Measurements from ENCODE around the gene FHIT. TPM values are rescaled to one million over a fixed set of nuclear protein-coding genes. Genes with fewer than 3 reads are reported as not detected.

Gene FHIT
- polyA plus RNA-seq, 3 donors: 3.1 to 3.9 (median 3.3) TPM

DNA sequence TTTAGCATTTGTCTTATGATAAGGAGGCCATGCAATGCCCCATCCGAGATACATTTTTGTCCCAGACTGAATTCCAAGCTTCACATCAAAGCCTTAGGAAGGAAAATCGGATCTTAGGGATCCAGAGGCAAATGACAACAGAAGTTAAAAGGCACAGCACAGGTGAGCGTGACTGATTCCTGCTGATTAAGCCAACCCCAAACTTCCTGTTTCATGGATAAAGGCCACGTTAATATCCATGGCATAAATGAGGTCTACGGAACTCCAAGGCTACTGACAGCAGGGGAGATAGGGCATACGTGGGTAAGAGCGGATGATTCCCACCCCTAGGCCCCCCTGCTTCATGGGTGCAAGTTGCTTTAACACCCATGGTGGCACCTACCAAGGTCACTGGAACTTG lies 471.6 kb downstream of the FHIT start:
- WGBS, 3 donors: 94 to 97% (median 95%) methylated on average over 7 of the region's 7 CpGs

DNA sequence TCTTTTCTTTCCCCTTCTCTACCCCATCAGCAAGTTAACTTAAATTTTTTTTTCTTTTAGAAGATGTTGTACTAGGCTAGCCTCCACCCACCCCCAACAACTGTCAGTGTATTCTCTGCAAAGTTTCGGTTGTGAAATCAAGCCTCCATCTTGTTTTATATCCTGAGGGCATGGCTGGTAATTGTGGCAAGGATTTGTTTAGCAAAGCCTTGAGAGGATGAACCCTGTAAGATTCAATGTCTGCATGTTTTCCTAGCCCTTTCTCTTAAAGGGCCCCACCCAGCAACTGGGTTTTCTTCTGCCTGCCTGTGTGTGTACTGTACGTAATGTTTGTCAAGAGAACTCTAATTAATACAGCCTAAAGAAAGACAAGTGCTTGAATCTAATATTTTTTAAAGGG lies 475.3 kb downstream of the FHIT start:
- 90 to 95% (median 94%) methylated on average over 2 of the region's 2 CpGs for WGBS, 3 donors
- H3K27ac ChIP-seq (ENCODE audit: low read depth, low read length): no peak overlapping the region

More for the DNA sequence above, 471.6 kb downstream of the FHIT start:
- H3K27ac ChIP-seq (ENCODE audit: low read depth, low read length): no peak overlapping the region

- no peak overlapping the region for H3K27ac ChIP-seq (ENCODE audit: low read depth, low read length)
- 93 to 95% (median 93%) methylated on average over 2 of the region's 2 CpGs for WGBS, 3 donors
These were observed 476.6 kb downstream of the FHIT start for GRCh38 chr3:60774617-60775016.

- no peak overlapping the region for H3K27ac ChIP-seq (ENCODE audit: low read depth, low read length)
- WGBS, 3 donors: 97 to 99% (median 98%) methylated on average over 3 of the region's 3 CpGs
These were observed 478.7 kb downstream of the FHIT start for GRCh38 chr3:60772584-60772983.

DNA sequence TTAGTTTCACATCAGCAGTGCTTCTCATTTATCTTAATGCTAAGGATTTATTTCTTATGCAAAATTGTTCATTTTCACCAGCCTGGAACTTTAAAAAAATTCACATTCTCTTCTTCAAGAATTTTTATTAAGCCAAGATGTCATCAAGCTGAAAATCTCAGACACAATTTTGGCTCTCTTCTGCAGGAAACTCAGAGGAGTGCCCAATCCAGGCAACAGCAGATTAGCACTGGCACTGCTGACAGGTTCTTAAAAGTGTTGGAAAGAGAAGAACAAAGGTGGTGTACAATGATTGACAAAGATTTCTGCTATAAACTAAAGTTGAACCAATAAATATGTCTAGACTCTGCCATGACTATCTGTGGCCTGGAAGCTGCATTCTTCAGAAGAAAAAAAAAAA lies 479.5 kb downstream of the FHIT start:
- H3K27ac ChIP-seq (ENCODE audit: low read depth, low read length): no peak overlapping the region

DNA sequence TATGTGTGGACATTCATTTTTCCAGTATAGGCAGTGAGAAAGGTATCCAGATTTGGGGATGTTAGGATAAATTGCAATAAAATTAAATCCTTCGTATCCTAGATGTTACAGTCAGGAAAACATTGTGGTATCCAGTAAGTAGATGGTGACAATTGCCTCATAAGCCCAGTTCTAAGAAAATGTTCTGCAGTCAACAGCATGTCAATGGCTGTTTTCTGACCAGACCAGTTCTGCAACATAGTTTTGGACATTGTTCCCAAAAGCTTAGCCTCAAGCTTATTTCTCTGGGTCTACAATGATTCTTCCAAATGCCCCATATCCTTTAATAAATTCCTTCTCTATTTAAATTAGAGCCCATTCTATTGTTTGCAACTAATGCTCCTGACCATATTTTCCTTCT lies 480.7 kb downstream of the FHIT start:
- H3K27ac ChIP-seq (ENCODE audit: low read depth, low read length): no peak overlapping the region
- 70 to 87% (median 79%) methylated on average over 1 of the region's 1 CpG for WGBS, 3 donors

DNA sequence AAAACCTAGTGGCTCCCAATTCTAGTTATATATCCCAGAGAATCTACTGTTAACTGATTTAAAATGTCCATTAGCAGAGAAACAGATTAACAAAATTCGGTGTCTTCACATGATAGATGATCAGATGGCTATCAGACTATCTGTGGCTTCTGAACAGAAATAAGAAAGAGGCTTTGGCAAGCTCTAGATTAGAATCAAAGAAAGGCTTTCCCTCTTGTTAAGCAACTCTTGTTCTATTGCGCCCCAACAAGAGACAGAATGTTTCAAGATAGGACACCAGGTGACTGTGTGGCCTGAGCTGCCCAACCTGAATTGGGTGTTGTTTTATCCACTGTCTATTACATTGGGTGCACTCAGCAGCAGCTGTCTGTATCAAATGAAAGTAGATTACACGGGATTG lies 483.7 kb downstream of the FHIT start:
- H3K27ac ChIP-seq (ENCODE audit: low read depth, low read length): no peak overlapping the region
- WGBS, 3 donors: 61 to 78% (median 63%) methylated on average over 3 of the region's 3 CpGs

DNA sequence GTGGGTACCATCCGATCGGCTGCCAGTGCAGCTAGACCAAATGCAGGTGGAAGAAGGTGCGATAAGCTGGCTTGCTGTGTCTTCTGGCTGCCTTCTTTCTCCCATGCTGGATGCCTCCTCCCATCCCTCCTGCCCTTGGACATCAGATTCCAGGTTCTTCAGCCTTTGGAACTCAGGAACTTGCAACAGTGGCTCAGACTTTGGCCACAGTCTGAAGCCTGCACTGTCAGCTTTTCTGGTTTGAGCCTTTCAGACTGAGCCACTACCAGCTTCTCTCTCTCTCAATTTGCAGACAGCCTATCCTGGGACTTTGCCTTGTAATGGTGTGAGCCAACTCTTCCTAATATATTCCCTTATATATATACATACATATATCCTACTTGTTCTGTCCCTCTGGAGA lies 485.5 kb downstream of the FHIT start:
- H3K27ac ChIP-seq (ENCODE audit: low read depth, low read length): no peak overlapping the region
- 87 to 98% (median 94%) methylated on average over 3 of the region's 3 CpGs for WGBS, 3 donors

DNA sequence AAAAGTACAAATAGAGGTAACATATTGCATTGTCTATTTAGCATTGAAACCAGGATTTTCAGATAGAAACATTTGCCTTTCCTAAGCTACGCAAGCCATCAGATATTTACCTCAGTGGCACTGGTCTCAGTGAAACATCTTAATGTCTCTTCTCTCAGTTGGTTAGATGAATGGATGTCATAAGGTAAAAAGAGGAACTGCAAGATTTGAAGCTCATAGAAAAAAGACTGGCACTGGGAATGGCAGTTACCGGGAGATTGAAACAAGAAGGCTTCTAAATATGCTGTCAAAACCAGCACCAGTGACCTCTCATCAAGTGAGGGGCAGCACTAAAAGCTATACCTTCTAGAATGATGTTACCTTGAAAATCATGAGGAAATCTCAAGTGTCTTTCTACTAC lies 486.4 kb downstream of the FHIT start:
- no peak overlapping the region for H3K27ac ChIP-seq (ENCODE audit: low read depth, low read length)
- WGBS, 3 donors: 83 to 90% (median 89%) methylated on average over 2 of the region's 2 CpGs

- no peak overlapping the region for H3K27ac ChIP-seq (ENCODE audit: low read depth, low read length)
- 89 to 96% (median 93%) methylated on average over 3 of the region's 3 CpGs for WGBS, 3 donors
These were observed 491.1 kb downstream of the FHIT start for GRCh38 chr3:60760145-60760544.

- no peak overlapping the region for H3K27ac ChIP-seq (ENCODE audit: low read depth, low read length)
- 76 to 92% (median 83%) methylated on average over 3 of the region's 3 CpGs for WGBS, 3 donors
These were observed 491.8 kb downstream of the FHIT start for GRCh38 chr3:60759439-60759838.

DNA sequence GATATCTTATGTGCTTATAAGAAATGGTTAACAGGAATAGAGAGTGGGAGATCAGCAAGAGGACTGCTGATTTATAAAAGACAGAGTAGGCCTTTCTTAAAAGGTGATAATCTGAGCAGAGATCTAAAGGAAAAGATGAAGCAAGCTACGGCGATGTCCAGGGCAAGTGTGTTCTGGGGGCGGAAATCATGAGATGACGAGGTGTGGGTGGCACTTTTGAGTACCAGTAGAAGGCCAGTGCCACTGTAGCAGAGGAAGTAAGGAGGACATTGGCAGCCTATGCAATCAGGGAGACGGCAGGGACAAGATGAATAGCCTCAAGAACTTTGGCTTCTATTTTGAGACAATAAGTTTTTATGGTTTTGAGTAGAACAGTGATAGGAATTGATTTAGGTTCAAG lies 492.4 kb downstream of the FHIT start:
- 66 to 96% (median 71%) methylated on average over 5 of the region's 5 CpGs for WGBS, 3 donors
- H3K27ac ChIP-seq (ENCODE audit: low read depth, low read length): no peak overlapping the region

DNA sequence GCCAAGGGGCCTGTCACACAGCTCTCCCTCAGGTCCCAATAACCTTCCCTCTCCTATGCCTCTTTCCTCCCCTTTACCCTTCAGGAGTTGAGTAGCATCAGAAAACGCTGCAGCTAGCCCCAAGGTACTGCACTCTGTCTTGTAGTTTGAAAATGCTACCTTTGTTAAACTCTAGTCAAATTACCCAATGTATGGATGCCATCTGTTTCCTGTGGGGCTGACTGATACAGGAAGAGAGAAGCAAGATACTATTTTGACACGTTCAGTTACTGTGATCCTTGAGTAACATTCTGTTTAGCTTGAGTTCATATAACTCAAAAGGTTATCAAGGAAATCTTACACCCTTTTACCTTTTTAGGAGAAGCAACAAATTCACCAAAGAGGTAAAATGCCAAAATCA lies 493.1 kb downstream of the FHIT start:
- no peak overlapping the region for H3K27ac ChIP-seq (ENCODE audit: low read depth, low read length)
- WGBS, 3 donors: 35 to 83% (median 48%) methylated on average over 2 of the region's 2 CpGs

GRCh38 chr3:60757724-60758123 lies 493.5 kb downstream of the FHIT start:
- H3K27ac ChIP-seq (ENCODE audit: low read depth, low read length): no peak overlapping the region
- 72 to 81% (median 80%) methylated on average over 6 of the region's 6 CpGs for WGBS, 3 donors

- H3K27ac ChIP-seq (ENCODE audit: low read depth, low read length): no peak overlapping the region
- 69 to 74% (median 71%) methylated on average over 7 of the region's 7 CpGs for WGBS, 3 donors
These were observed 494.8 kb downstream of the FHIT start for GRCh38 chr3:60756241-60757030.

- no peak overlapping the region for H3K27ac ChIP-seq (ENCODE audit: low read depth, low read length)
- 67 to 78% (median 77%) methylated on average over 3 of the region's 3 CpGs for WGBS, 3 donors
These were observed 496.2 kb downstream of the FHIT start for GRCh38 chr3:60755094-60755493.

DNA sequence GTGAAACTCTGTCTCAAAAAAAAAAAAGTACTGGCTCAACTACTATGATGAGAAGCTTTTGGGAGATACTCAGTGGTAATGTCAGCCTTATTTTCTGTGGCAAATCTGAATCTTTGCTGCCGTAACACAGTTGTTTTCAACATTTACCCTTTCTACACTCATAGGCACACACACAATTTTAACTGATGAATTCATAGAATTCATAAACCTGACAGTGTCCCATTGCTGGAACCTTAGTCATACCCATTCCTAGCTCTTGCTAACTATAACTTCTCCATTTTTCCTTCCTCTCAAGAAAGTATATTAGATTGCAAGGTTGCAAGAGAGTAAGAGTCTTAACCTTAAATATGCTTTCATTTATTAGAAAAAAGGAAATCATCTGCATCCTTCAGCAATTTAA lies 496.6 kb downstream of the FHIT start:
- H3K27ac ChIP-seq (ENCODE audit: low read depth, low read length): no peak overlapping the region
- 81 to 100% (median 100%) methylated on average over 1 of the region's 1 CpG for WGBS, 3 donors

- 60 to 90% (median 72%) methylated on average over 3 of the region's 3 CpGs for WGBS, 3 donors
- H3K27ac ChIP-seq (ENCODE audit: low read depth, low read length): no peak overlapping the region
These were observed 498.4 kb downstream of the FHIT start for GRCh38 chr3:60752809-60753208.

GRCh38 chr3:60746695-60747416 lies 504.4 kb downstream of the FHIT start:
- WGBS, 3 donors: 40 to 62% (median 61%) methylated on average over 3 of the region's 3 CpGs
- H3K27ac ChIP-seq (ENCODE audit: low read depth, low read length): no peak overlapping the region
